ENCODE results near the gene CNKSR1. TPM values are rescaled to one million over a fixed set of nuclear protein-coding genes. Genes with fewer than 3 reads are reported as not detected.

Gene CNKSR1
- total and polyA plus RNA-seq, 8 donors = 15.8 to 32.9 (median 22.5) TPM

- Histone ChIP-seq H3K4me1 (peaks cover 3 to 11% of the 10 kb centered on the region in 2 donors), H3K9me3 (no peaks in the 10 kb centered on the region), H3K36me3 (peaks cover 0 to 4% of the 10 kb centered on the region in 2 donors), H3K4me3 (no peak overlapping the region), H3K27ac (no peak overlapping the region), H3K27me3 (no peaks in the 10 kb centered on the region)
- no peak for DNase-seq
- intact Hi-C loops (cut with DNase I) = no loop called here
- no peak for TF ChIP-seq CTCF (IDR thresholded peaks at IDR 0.05)
- no peak for ATAC-seq
These were observed 1.9 kb upstream of the CNKSR1 start for GRCh38 chr1:26175346-26175745.

- H3K27ac ChIP-seq = no peak overlapping the region
- intact Hi-C loops (cut with DNase I) = no loop called here
- no peaks in the 10 kb centered on the region for H3K4me1 ChIP-seq
- H3K4me3 ChIP-seq = no peak overlapping the region
- no peaks in the 10 kb centered on the region for H3K9me3 ChIP-seq
- ATAC-seq = no peak
- no peak for DNase-seq
- TF ChIP-seq CTCF (IDR thresholded peaks at IDR 0.05) = no peak
- peaks cover 0 to 16% of the 10 kb centered on the region in 2 donors for H3K36me3 ChIP-seq
- H3K27me3 ChIP-seq = no peaks in the 10 kb centered on the region
These were observed 2.8 kb downstream of the CNKSR1 start for GRCh38 chr1:26180010-26180506.

GRCh38 chr1:26181586-26182382, 4.5 kb downstream of the CNKSR1 start:
- Histone ChIP-seq H3K4me3 (no peak overlapping the region), H3K36me3 (peaks cover 0 to 21% of the 10 kb centered on the region in 2 donors), H3K4me1 (no peaks in the 10 kb centered on the region), H3K27ac (no peak overlapping the region), H3K27me3 (no peaks in the 10 kb centered on the region), H3K9me3 (no peaks in the 10 kb centered on the region)
- no peak for ATAC-seq
- intact Hi-C loops (cut with DNase I) = no loop called here
- TF ChIP-seq CTCF (IDR thresholded peaks at IDR 0.05) = no peak
- DNase-seq = no peak

- H3K27me3 ChIP-seq = no peaks in the 10 kb centered on the region
These were observed 5.0 kb downstream of the CNKSR1 start for GRCh38 chr1:26182383-26182696.

More at GRCh38 chr1:26182383-26182696, 5.0 kb downstream of the CNKSR1 start:
- intact Hi-C loops (cut with DNase I) = no loop called here
- H3K27ac ChIP-seq = no peak overlapping the region
- H3K9me3 ChIP-seq = no peaks in the 10 kb centered on the region
- peaks cover 0 to 21% of the 10 kb centered on the region in 2 donors for H3K36me3 ChIP-seq
- H3K4me3 ChIP-seq = no peak overlapping the region
- no peaks in the 10 kb centered on the region for H3K4me1 ChIP-seq
- DNase-seq (no peak), ATAC-seq (no peak)
- TF ChIP-seq CTCF (IDR thresholded peaks at IDR 0.05) = no peak

Measured in left lung (tissue), 10 donors.